NT2/D1 (cell line): ENCODE data around the gene TFDP1.

Experiments
- YY1 ChIP-seq: IDR thresholded peaks from 2 replicates; pipeline ENCODE4 v1.6.1; 2011; ENCODE audit not compliant: insufficient read length, insufficient read depth
- ZNF274 ChIP-seq: IDR thresholded peaks from 2 replicates; pipeline ENCODE4 v1.6.1; 2011; ENCODE audit warnings: mild to moderate bottlenecking, low read depth, low read length

DNA sequence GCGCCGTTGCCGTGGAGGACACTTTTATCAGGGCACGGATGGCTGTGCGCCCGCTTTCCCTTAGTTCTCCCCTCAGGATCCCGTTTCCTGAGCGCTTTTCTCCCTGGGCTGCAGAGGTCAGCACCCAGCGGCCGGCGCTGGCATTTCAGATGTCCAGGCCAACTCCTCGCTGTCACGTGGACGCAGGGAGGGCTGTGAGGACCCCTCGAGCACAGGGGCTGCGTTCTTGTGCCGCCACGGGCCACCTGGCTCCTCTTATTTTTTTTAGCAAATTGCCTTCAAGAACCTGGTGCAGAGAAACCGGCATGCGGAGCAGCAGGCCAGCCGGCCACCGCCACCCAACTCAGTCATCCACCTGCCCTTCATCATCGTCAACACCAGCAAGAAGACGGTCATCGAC lies 51.2 kb downstream of the TFDP1 start:
- TF ChIP-seq YY1 = no peak
- no peak for TF ChIP-seq ZNF274
